Germinal center (tissue), 1 donor: ENCODE measurements around the gene AK4.
A peak's percentile ranks its signal among the peaks of the same experiment; 100 is the strongest.
"Not testable (repeated sequence)": the region's sequence is repeated elsewhere in the genome, so short reads cannot be mapped to it uniquely, and the experiment has no call there.

Source experiments
- DNase-seq: peaks from one replicate; pipeline ENCODE4 v3.0.0; 2012; ENCODE audit warnings: mixed read lengths, low spot score

AK4 gene

DNA sequence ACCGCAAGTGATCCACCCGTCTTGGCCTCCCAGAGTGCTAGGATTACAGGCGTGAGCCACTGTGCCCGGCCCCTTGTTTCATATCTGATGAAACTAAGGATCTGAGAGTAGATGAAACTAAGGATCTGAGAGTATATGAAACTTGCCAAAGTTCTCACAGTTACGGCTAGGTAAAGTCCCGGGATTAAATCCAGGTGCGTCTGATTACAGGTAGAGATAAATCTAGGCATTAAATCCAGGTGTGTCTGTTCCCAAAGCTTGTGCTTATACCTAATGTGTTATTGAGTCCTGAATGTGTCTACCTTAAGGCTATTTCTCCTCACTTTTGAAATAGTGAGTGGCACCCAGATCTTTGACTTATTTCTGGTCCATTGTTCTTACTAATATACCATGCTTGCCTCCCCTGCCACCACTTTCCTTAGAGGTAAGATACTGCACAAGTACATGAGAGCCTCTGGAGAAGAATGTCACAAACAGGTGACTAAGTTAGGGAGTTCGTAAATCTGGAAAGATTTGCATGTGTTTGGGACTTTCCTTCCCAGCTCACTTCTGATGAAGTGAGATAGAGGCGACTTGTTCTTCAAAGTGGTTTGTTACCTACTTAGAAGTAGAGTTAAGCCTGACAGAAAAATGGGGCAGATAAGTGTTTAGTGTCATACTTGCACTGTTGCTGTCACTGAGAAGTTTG is 66.5 kb downstream of the AK4 start:
- DNase-seq = no peak

DNA sequence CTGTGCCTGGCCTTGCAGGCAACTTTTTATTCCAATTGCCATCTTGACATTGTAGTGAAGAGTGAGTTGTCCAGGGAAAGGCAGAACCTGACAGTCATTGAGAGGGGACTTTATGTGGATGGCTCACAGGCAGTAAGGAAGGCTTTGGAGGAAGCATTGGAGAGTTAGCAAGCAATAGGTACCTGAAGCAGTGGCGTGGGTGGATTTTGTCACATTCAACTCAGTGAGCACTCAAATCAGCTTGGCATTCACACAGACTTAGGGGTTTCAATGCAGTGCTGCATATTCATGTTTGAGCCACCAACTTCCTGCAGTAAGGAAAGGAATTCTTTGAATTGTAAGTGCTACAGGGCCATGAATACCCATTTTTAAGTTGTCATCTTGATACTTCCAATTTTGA is 69.0 kb downstream of the AK4 start:
- no peak for DNase-seq

DNA sequence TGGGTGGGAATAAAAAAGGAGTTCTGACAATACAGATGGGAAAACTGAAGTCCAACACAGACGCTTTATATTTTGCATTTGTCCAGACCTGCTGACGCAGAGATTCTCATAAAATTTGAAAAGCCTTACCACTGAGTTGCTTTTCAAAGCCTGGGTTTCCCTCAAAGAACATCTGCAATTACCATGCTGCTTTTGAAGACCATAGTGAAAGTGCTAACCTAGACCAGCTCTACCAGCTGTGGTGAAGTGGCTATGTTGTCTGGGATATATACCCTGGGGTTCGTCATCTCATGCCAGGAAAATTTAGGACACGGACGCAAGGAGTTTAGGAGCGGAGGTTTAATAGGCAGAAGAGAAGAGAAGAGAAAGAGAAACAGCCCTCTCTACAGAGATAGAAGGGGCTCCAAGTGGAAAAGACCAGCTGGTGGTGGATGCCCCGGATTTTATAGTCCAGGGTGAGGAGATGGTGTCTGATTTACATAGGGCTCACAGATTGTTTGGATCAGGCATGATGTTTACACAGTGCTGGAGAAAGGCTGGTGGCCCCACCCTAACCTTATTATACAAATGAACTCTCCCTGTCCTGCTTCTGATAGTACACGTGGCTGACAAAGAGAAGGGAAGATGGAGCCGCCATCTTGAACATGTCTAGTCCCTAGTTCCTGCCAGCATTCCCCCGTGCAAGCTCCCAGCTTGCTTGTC is 73.8 kb downstream of the AK4 start:
- no peak for DNase-seq

DNA sequence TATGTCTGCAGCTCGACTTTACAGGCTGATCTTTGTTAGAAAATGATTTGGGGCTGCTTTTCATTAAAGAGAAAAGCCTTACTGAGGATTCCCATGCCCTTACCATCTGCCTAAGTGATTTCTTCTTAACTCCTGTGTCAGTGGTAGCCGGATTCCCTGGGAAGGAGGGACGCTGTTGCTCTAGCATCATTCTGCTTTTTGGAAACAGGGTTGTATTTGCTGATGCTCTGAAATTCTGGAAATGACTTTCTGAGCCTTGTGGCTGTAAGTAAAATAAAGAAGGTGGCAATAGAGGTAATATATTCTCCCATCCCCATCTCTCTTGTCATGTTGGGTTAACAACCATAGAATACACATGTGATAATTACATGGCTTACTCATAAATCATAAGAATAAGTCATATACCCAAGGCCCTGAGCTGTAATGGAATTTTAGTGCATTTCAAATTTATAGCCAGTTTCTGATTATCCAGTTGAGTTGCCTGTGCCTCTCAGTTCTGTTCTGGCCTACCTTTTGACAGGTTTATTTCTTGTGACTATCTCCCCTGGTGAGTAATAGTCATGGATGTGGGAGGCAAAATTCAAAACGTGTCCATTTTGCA is 74.4 kb downstream of the AK4 start:
- no peak for DNase-seq

DNA sequence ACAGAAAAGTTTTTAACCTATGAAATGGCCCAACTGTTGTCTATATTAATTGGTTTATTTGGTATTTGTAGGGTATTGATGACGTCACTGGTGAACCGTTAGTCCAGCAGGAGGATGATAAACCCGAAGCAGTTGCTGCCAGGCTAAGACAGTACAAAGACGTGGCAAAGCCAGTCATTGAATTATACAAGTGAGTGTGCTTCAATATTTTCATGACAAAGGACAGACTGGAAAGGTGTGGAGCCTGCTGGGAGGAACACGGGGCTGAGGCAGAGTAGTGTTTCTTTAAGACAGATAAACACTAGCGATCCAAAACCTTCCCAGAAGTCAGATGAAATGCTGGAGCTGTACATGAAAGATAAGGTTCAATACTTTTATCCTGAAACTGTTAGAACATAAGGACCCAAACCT is 76.7 kb downstream of the AK4 start:
- no peak for DNase-seq

DNA sequence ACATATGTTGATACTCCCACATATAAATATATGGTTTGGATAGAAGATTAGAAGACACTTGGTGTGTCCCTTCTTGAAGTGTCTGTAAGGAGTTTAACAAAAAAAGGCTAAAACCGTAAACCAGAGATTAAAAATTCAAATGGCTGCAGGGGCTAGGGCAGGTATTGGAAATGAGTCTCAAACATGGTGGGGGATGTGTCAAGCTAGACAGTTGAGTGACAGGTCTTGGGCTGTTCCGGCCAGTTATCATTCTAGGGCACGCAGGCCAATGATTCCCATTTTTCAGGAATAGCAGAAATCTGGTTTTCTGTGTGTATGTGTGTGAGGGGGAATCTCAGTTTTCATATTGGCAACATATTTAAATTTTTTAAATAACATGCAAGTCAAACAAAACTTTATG is 77.2 kb downstream of the AK4 start:
- DNase-seq = no peak

DNA sequence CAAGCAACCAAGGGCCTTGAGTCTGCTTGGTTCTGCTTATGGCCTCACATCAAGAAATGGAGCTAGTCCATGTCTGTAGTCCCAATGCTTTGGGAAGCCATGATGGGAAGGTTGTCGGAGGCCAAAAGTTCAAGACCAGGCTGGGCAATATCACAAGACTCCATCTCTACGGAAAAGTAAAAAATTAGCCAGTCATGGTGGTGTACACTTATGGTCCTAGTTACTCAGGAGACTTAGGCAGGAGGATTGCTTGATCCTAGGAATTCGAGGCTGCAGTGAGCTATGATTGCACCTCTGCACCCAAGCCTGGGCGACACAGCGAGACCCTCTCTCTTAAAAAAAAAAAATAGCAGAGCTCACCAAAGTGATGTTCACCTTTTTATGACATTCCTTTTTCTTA is 81.2 kb downstream of the AK4 start:
- no peak for DNase-seq

DNA sequence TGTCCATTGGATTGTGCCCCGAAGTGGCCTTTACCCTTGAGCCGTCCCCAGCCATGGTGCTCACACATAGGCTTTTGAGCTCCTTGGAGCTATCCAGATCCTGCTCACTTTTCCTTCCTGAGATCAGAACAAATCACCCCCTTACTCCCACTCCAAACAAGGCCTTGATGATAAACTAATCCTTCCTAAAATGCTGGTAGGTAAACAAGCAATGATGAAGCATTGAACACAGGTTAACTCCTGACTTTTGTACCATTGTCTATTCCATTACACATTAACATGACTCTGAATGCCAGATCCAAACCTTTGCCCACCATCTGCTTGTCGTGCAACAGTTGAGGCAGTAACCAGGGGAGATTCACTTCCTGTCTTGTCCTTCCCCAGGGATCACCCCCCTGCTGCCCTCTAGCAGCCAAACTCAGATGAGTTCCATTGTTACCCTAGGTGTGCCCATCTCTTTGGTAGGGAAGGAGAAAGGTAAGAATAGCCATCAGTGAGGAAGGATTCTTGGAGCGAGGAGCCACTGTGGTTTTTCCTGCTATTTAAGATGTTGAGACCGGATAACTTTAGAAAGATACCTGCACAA is 81.8 kb downstream of the AK4 start:
- no peak for DNase-seq

DNA sequence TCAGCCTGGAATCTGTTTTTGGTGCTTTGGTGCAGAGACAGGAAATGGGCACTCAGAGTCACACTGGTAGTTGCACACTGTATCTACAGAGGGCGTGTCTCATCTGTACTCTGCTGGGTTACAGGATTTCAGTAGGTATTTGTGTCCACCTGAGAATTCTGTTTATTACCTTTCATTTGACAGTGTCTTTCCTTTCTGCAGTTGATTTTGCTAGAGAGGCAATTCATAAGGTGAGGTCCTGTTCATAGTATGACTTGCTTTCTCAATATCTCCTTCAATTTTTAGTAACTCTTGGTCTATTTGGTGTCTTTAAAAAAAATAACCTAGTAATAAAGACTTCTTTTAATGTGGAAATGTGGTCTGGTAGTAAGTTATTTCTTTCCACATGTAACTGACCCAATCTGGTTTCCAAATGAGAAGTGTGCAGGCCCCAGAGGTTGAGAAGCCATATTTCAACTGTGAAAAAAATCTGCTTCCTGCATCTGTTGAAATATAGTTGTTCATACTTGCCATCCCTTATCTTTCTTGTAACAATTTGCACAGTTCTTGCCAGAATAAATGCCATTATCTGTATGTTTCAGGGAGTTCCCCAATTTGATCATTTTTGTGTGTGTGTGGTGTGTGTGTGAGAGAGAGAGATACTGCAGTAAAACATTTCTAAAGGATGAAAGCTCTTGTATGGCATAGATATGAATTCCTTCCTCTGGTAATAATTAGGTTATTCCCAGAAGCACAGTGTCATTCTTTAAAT is 82.9 kb downstream of the AK4 start:
- DNase-seq = no peak

DNA sequence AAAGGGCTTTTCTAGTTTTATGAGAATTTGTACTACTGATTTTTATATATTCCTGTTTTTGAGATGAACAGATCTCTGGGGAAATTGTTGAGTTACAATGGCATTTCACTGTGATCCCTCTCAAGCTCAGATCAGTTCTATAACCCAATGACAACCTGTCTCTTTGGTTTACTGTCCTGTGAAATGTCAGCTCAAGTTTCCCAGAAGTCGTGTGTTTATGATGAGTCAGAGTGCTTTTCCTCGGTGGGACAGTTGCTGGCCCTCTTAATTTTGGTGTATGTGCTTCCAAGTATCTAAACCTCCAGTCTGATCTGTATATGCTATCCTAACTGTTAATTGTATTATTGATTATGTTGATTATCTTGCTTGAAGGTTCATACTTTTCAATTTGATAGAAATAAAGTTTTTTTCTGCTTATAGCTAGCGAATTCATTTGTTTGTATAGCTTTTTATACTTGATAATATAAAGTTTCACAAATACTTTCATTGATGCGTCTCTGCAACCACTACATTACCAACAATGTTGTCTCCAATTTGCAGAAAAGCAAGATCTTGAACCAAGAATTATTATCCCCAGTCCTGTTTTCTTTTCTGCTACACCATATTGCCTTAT is 83.8 kb downstream of the AK4 start:
- DNase-seq = no peak

DNA sequence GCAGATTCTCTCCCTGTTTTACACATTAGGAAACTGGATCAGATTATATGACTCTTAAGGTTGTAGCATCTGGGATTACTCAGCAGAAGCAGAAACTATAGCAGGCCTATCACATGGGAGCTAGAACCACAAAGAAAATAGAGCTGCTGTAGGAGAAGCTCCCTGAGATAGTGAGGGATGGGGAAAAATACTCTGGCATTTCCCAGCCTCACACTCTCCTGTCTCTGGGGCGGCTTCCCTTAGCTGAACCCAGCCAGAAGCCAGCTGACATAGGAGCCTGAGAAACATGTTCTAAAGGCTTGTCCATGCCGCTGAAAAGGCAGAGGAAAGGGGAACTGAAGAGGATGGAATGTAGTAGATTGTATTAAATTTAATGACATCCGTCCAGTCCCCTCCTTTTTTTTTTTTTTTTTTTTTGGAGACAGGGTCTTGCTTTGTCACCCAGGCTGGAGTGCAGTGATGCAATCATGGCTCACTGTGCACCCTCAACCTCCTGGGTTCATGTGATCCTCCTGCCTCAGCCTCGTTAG is 84.5 kb downstream of the AK4 start:
- DNase-seq = no peak

DNA sequence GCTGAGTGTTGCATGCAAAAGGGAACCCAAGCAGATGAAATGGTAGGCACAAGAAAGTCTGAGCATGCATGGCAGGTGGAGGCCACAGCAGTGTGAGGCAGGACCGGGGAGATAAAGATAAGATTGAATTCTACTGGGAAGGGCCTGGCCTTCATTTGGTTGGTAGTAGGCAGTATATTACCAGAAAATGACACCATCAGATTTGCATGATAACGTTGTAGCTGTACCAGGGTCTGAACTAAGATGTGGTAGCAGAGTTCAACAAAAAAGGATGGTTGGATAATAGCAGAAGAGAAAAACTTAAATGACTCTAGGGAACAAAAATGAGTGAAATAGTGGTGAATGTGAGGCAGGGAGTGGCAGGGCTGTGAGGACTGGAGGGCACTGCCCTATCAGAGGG is 85.8 kb downstream of the AK4 start:
- DNase-seq = no peak

DNA sequence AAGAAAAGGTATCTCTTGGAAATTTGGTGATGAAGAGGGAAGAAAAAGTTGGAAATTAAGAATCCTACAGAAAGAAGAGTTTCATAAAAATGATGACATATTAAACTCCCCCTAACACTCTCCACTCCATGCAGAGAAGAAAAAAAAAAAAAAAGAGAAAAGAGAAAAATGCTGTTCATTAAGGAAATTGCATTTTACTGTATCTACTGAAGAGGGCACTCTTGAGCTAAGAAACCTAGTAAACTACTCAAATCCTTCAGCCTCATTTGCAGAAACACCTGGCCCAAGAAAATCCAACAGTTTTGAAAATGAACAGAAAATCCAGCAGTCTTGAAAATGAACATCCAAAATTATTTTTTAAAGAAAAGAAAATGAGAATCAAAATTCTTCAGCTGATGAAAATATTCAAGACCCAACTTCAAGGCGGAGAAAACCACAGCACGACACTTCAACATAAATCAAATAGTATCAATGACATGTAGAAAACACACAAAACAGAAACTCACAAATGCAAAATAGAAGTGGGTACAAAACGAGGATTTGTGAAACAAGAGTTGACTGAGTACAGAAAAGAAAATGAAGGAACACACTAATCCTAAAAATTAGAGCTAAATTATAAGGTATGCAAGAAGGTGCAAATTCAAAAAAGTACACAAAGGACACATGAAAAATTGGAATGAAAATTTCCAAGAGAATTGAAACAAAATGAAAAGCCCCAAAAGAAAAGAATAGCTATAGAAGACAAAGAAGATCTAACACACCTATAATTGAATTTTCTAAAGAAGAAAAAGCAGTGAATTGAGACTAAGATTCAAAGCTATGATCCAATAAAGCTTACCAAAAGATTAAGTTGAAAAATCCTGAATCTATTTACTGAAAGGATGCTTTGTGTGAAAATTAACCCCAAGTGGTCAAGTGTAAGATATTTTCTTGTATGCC is 88.1 kb downstream of the AK4 start:
- peak; percentile 12 for DNase-seq

DNA sequence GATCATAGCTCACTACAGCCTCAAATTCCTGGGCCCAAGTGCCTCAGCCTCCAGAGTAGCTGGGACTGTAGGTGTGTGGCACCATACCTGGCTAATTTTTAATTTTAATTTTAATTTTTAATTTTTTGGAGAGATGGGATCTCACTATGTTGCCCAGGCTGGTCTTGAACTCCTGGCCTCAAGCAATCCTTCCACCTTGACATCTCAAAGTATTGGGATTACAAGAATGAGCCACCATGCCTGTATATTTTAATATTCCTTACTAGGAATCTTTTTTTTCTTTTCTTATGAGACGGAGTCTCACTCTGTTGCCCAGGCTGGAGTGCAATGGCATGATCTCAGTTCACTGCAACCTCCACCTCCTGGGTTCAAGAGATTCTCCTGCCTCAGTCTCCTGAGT is 89.1 kb downstream of the AK4 start:
- not testable (repeated sequence) for DNase-seq

DNA sequence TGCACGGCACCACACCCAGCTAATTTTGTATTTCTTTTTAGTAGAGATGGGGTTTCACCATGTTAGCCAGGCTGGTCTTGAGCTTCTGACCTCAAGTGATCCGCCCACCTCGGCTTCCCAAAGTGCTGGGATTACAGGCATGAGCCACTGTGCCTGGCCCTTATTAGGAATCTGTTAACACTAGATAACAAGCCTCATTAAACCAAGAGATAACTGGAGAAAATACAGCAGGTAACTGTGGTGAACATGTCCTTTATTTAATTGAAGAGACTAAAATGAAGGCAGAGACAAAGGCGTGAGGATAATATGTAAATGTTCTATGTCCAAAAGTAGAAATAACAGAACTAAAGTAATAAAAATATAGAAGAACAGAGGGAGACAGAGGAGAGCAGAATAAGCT is 89.5 kb downstream of the AK4 start:
- no peak for DNase-seq

DNA sequence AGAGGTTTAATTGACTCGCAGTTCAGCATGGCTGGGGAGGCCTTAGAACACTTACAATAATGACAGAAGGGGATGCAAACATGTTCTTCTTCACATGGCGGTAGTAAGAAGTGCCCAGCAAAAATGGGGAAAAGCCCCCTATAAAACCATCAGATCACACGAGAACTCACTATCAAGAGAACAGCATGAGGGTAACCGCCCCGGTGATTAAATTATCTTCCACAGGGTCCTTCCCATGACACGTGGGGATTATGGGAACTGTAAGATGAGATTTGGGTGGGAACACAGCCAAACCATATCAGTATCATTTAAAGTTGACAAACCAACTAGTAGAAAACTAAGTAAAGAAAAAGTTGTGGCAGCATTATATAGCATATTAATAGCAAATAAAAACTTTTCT is 90.0 kb downstream of the AK4 start:
- DNase-seq = no peak

DNA sequence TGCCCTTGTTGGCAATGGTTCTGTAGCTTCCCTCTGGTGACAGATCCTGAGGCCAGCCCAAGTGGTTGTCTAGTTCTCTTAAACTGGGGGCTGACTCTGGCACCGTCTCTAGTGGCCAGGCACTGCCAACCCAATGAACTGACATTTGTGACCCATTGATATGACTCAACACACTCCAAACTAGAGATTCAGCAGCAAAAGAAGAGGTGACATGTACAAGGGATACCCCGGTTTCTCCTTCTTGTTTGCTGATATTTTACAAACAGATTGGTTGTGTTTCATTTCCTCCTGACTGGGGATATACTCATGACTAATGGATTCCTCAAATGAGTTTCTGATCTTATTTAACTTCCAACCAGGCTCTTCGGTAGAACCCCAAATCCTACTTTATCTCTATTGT is 95.5 kb downstream of the AK4 start:
- no peak for DNase-seq

DNA sequence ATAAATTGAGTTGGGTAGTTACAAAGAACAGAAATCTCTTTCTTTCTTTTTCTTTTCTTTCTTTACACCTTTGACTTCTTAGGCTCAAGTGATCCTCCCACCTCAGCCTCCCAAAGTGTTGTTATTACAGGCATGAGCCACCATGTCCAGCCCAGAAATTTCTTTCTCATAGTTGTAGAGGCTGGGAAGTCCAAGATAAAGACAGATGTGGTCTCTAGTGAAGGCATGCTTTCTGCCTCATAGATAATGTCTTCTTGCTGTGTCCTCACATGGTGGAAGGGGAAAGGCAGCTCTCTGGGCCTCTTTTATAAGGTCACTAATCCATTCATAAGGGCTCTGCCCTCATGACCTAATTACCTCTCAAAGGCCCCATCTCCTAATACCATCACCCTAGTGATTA is 97.3 kb downstream of the AK4 start:
- DNase-seq = no peak

DNA sequence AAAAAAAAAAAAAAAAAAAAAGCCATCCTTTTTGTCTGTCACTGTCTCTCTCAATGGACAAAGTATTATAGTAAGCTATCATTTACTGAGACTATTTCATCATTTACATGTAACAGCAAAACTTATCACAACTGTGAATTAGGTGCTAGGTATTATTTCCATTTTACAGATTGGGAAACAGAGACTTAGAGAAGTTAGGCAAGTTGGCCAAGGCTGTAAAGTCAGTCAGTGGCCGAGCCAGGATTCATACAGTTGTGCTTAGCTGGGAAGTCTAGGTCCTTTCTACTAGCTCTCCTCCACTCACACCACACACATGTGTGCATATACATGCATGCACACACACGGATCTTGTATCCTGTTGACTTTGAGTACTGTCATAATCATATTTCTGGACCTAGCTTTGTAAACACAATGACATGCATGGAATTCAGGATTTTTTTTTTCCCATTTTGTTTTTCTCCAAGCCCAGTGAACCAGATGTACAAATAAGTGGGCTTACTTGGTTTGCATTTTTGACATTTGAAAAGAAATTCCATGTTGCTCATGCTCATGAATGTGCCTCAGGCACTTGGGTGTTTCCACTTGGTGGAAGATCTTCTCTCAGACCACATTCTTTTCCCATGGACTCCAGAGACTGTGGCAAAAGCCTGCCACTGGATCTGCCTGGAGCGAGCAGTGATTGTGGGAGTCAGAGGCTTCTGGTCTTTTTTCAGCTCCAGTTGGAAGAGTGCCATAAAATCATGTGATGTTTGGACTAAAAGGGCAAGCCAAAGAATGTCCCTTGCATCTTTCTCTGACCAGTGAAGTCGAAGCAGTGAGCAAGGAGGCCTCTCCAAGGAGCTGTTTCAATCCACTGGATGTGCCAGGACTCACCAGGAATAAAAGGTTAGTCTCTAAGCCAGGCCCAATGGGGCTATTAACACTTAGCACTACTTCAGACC is 99.7 kb downstream of the AK4 start:
- DNase-seq = no peak

DNA sequence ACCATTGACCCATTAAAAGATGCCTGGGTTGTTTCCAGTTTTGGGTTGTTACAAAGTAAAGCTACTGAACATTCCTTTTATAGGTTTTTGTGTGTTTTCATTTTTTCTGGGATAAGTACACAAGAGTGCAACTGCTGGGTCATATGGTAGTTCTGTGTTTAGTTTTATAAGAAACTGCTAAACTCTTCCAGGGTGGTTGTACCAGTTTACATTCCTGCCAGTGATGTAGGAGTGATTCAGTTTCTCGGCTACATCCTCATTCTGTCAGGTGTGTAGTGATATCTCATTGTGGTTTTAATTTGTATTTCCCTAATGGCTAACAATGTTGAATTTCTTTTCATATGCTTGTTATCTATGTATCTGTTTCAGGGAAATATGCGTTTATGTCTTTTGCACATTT is 102.8 kb downstream of the AK4 start:
- no peak for DNase-seq
